GM12878 (cell line): ENCODE measurements around the gene ATG4A.

ENCODE experiments used
- CEBPB ChIP-seq, 2 experiments: fragments of 150-350 bp in 1 of 2; IDR thresholded peaks; 2 replicates each; pipeline ENCODE4 v1.6.1; 2012 to 2014; ENCODE audit warnings: low read depth in 2 of 2, low read length in 2 of 2, borderline replicate concordance in 1 of 2, inconsistent platforms in 1 of 2
- CTCF ChIP-seq, 3 experiments: IDR thresholded peaks in 2 of 3; conservative IDR thresholded peaks in 1 of 3; 2 replicates each; pipeline ENCODE4 v1.5.1; 2011; ENCODE audit warnings: low read depth in 3 of 3, low read length in 3 of 3, mild to moderate bottlenecking in 3 of 3, control low read depth in 2 of 3, moderate library complexity in 2 of 3, inconsistent platforms in 1 of 3, mixed read lengths in 1 of 3; ENCODE audit not compliant: control insufficient read depth in 2 of 3, insufficient read depth in 1 of 3; ENCODE audit errors: extremely low read depth in 1 of 3
- DPF2 ChIP-seq: fragments of 450-650 bp; IDR thresholded peaks from 2 replicates; pipeline ENCODE4 v1.6.1; 2017; ENCODE audit warnings: mild to moderate bottlenecking
- EP300 ChIP-seq, 2 experiments: fragments of 150-350 bp in 1 of 2; IDR thresholded peaks; 2 replicates each; pipeline ENCODE4 v1.6.1; 2011 to 2012; ENCODE audit warnings: low read depth in 2 of 2, low read length in 2 of 2, borderline replicate concordance in 1 of 2, improper control_type of control experiment in 1 of 2, inconsistent platforms in 1 of 2; ENCODE audit not compliant: control insufficient read depth in 1 of 2
- FOXK2 ChIP-seq: fragments of 450-650 bp; IDR thresholded peaks from 2 replicates; pipeline ENCODE4 v1.6.1; 2017; ENCODE audit warnings: mild to moderate bottlenecking, moderate library complexity
- HDAC2 ChIP-seq: fragments of 200-600 bp; sonication (generic); IDR thresholded peaks from 2 replicates; pipeline ENCODE4 v1.6.1; 2017
- JUND ChIP-seq: IDR thresholded peaks from 2 replicates; pipeline ENCODE4 v1.6.1; 2012; ENCODE audit warnings: low read depth, mild to moderate bottlenecking, low read length, improper control_type of control experiment, moderate library complexity
- MXI1 ChIP-seq: fragments of 150-350 bp; IDR thresholded peaks from 2 replicates; pipeline ENCODE4 v1.6.1; 2011; ENCODE audit warnings: low read depth, mild to moderate bottlenecking, inconsistent platforms, low read length, improper control_type of control experiment
- NKRF ChIP-seq: fragments of 450-650 bp; conservative IDR thresholded peaks from 2 replicates; pipeline ENCODE4 v1.6.1; 2017; ENCODE audit warnings: mild to moderate bottlenecking, moderate library complexity
- POLR2A ChIP-seq: IDR thresholded peaks from 2 replicates; pipeline ENCODE4 v1.6.1; 2011; ENCODE audit warnings: low read depth, mild to moderate bottlenecking, low read length
- POLR2AphosphoS2 ChIP-seq: IDR thresholded peaks from 2 replicates; pipeline ENCODE4 v1.6.1; 2011; ENCODE audit warnings: low read depth, mild to moderate bottlenecking, low read length, improper control_type of control experiment, moderate library complexity
- SMC3 ChIP-seq: IDR thresholded peaks from 2 replicates; pipeline ENCODE4 v1.6.1; 2011; ENCODE audit warnings: low read length, improper control_type of control experiment, borderline replicate concordance
- TAF1 ChIP-seq: IDR thresholded peaks from 2 replicates; pipeline ENCODE4 v1.6.1; 2011; ENCODE audit warnings: mild to moderate bottlenecking, low read depth, low read length, borderline replicate concordance
- YY1 ChIP-seq: IDR thresholded peaks from 2 replicates; pipeline ENCODE4 v1.6.1; 2011; ENCODE audit warnings: low read depth, mild to moderate bottlenecking, low read length

- no peak for TF ChIP-seq NKRF
- no peak for TF ChIP-seq SMC3
- TF ChIP-seq FOXK2: no peak
- no peak for TF ChIP-seq POLR2AphosphoS2
- no peak for TF ChIP-seq CTCF (IDR thresholded peaks at IDR 0.05 in 2 of 3, conservative IDR thresholded peaks at IDR 0.05 in 1 of 3; ENCODE audit: control insufficient read depth in 2 of 3, extremely low read depth in 1 of 3, insufficient read depth in 1 of 3, low read depth in 3 of 3, low read length in 3 of 3)
- TF ChIP-seq JUND: no peak
- TF ChIP-seq DPF2: no peak
- no peak for TF ChIP-seq EP300 (IDR thresholded peaks at IDR 0.05; ENCODE audit: borderline replicate concordance in 1 of 2, control insufficient read depth in 1 of 2, low read depth in 2 of 2, low read length in 2 of 2)
- no peak for TF ChIP-seq TAF1
- no peak for TF ChIP-seq MXI1
- no peak for TF ChIP-seq YY1
- TF ChIP-seq HDAC2: no peak
- TF ChIP-seq POLR2A: no peak
- no peak for TF ChIP-seq CEBPB (IDR thresholded peaks at IDR 0.05; ENCODE audit: borderline replicate concordance in 1 of 2, low read depth in 2 of 2, low read length in 2 of 2)
Measured at GRCh38 chrX:108090491-108091263, 901 bp upstream of the ATG4A start.
